MCF 10A (cell line): Measurements from ENCODE around the gene MYB. TPM values are rescaled to one million over a fixed set of nuclear protein-coding genes. Genes with fewer than 3 reads are reported as not detected.

Experiments used
- BruUV-seq: library from RNA; stranded (reverse); fragments of 400-500 nt; replicated peaks from 2 replicates; lab custom pipeline; 2021; lab: Mats Ljungman, UMichigan
- CTCF ChIA-PET: fragments of 300-600 bp; sonication (Branson Sonifier 250); formaldehyde crosslinking; extraction: SDS; loops from one replicate; lab custom pipeline; 2021; ENCODE audit warnings: antibody characterized with exemption, inconsistent platforms; lab: Yijun Ruan, JAX
- POLR2A ChIA-PET: fragments of 300-600, 350-650 bp; sonication (Branson Sonifier 250); formaldehyde crosslinking; extraction: SDS; loops from one replicate; lab custom pipeline; 2020; ENCODE audit warnings: antibody characterized with exemption, inconsistent platforms; lab: Yijun Ruan, JAX
- DNase-seq: peaks from one replicate; pipeline ENCODE4 v3.0.0-alpha.2; 2018; ENCODE audit not compliant: unreplicated experiment
- H3K27ac Mint-ChIP-seq: one replicate; pipeline ENCODE4 v1.8.0; 2022; ENCODE audit warnings: mild to moderate bottlenecking, low read depth, mixed read lengths; ENCODE audit not compliant: unreplicated experiment
- H3K27me3 Mint-ChIP-seq: one replicate; pipeline ENCODE4 v1.8.0; 2022; ENCODE audit warnings: mixed read lengths; ENCODE audit not compliant: insufficient read depth, unreplicated experiment
- H3K36me3 Mint-ChIP-seq: one replicate; pipeline ENCODE4 v1.8.0; 2022; ENCODE audit warnings: mild to moderate bottlenecking, moderate library complexity, mixed read lengths; ENCODE audit not compliant: insufficient read depth, unreplicated experiment
- H3K4me1 Mint-ChIP-seq: one replicate; pipeline ENCODE4 v1.8.0; 2022; ENCODE audit warnings: mixed read lengths; ENCODE audit not compliant: insufficient read depth, unreplicated experiment
- H3K4me3 Mint-ChIP-seq: one replicate; pipeline ENCODE4 v1.8.0; 2022; ENCODE audit warnings: mild to moderate bottlenecking, moderate library complexity, mixed read lengths; ENCODE audit not compliant: unreplicated experiment
- H3K9me3 Mint-ChIP-seq: one replicate; pipeline ENCODE4 v1.8.0; 2022; ENCODE audit warnings: mixed read lengths; ENCODE audit not compliant: unreplicated experiment
- intact Hi-C: fragments of 100-400 bp; cut with micrococcal nuclease; formaldehyde crosslinking; loops from 2 replicates; pipeline ENCODE4 v1.14.1; 2022
- total RNA-seq: library from RNA; stranded (reverse); gene quantifications from 2 replicates; pipeline ENCODE4 v1.2.3, GENCODE V29; 2022
- TF ChIP-seq, protein P1 (sequence below): fragments of 200-600 bp; IDR thresholded peaks from one replicate; pipeline ENCODE4 v1.8.0; 2022; ENCODE audit warnings: antibody characterized with exemption, mild to moderate bottlenecking; ENCODE audit not compliant: unreplicated experiment

The MYB gene
- total RNA-seq, 1 experiment from 2014 or later = not detected

DNA sequence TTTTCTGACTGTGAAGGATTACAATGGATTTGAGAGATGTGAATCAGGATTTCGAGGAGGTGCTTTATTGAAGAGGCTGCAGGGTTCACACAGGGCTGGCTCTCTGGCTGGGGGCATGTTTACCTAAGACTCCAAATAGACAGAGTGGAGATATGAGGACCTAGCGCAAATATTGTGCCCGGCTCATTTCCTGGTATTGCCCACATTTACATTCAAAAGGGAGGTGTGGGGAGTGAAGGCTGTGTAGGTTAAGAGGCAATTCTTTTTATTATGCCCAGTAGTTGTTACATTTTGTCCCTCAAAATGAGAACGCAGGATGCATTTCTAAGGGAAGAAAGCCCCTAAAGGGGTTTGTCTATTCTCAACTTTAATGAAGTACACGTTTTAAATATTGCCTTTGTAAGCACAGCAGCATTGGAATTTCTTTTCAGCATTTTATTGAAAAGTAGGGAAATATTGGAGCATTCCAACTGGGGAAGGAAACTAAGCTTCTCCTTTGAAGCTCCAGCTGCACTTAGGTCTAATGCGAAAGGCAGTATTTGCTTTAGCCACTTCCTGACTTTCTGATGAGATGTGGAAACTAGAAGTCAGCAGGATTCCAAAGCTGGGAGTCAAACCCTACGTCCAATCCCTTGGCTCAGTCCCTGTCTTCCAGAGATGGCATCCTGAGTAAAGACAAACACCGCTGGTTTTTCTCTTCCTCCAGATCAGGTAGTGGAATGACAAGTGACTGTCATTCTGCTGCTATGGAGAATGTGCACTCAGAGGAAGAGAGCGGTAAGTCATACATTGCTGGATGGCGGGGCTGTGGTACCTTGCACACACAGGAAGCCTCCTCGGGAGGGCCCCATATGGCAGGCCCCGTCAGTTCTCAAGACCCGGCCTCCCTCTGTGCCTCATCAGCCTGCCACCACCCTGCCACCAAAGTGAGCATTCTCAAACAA is 70.7 kb downstream of the MYB start:
- no peak for DNase-seq
- H3K4me3 Mint-ChIP-seq = no peak overlapping the region
- no peaks in the 10 kb centered on the region for H3K9me3 Mint-ChIP-seq
- no peak overlapping the region for H3K27ac Mint-ChIP-seq
- no peaks in the 10 kb centered on the region for H3K4me1 Mint-ChIP-seq
- TF ChIP-seq, protein P1, sequence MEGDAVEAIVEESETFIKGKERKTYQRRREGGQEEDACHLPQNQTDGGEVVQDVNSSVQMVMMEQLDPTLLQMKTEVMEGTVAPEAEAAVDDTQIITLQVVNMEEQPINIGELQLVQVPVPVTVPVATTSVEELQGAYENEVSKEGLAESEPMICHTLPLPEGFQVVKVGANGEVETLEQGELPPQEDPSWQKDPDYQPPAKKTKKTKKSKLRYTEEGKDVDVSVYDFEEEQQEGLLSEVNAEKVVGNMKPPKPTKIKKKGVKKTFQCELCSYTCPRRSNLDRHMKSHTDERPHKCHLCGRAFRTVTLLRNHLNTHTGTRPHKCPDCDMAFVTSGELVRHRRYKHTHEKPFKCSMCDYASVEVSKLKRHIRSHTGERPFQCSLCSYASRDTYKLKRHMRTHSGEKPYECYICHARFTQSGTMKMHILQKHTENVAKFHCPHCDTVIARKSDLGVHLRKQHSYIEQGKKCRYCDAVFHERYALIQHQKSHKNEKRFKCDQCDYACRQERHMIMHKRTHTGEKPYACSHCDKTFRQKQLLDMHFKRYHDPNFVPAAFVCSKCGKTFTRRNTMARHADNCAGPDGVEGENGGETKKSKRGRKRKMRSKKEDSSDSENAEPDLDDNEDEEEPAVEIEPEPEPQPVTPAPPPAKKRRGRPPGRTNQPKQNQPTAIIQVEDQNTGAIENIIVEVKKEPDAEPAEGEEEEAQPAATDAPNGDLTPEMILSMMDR = no peak
- intact Hi-C loops = no loop called here
- POLR2A ChIA-PET = interaction anchor here (0.6 kb wide), 1 partner anchor 448 kb away, joined by 4 read pairs; no protein-coding TSS in a partner anchor
- CTCF ChIA-PET = interaction anchor here (0.5 kb wide), 1 partner anchor 19 kb away, joined by 4 read pairs; no protein-coding TSS in a partner anchor
- no peaks in the 10 kb centered on the region for H3K27me3 Mint-ChIP-seq
- no peaks in the 10 kb centered on the region for H3K36me3 Mint-ChIP-seq
- no TSS peak for BruUV-seq

DNA sequence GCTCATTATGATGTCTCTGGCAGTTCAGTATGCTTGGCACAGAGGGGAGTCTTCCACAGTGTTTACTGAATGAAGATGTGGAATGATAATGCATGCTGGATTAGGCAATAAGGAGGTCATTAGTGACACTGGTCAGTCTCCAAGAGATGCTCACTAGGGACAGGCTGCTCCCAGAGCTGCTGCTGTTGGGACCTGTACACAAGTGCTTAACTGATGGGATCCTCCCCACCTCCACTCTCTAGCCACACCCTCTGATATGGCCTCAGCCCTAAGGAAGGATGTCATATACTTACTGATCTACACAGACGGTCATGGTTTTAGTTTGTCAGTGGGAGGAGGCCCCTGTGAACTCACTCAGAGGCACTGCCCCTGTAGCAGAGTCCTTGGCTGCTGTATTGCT is 73.4 kb downstream of the MYB start:
- intact Hi-C loops = no loop called here

DNA sequence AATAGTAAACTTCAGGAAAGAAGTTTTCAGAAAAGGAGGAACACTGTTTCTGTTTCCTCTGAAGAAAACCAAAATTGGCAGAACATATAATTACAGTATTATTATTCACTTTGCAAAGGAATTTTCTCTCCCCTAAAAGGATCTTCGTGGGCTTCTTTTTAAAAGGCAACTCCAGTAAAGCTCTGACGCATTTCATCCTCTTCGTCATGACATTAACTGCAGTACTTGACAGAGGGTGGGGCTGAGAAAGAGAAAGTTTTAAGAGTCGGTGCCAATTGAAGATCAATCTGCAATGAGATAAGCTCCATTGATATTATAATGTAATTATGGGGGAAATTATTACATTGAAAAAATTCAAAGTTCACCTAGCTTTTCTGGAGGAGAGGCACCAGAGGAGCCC is 75.8 kb downstream of the MYB start:
- H3K4me1 Mint-ChIP-seq = no peaks in the 10 kb centered on the region
- DNase-seq = no peak
- ChIA-PET POLR2A (no interaction called here), CTCF (interaction anchor here (1.1 to 1.2 kb wide), 3 partner anchors 21 to 168 kb away, joined by 3 read pairs; no protein-coding TSS in a partner anchor)
- no peaks in the 10 kb centered on the region for H3K36me3 Mint-ChIP-seq
- peaks cover 15% of the 10 kb centered on the region for H3K27me3 Mint-ChIP-seq
- H3K27ac Mint-ChIP-seq = no peak overlapping the region
- no TSS peak for BruUV-seq
- TF ChIP-seq, protein P1 = no peak
- intact Hi-C loops = loop anchor here (1.0 kb wide), 1 partner anchor 112 kb away; no protein-coding TSS in a partner anchor
- no peak overlapping the region for H3K4me3 Mint-ChIP-seq
- H3K9me3 Mint-ChIP-seq = no peaks in the 10 kb centered on the region

More for the DNA sequence above, 73.4 kb downstream of the MYB start:
- POLR2A ChIA-PET = no interaction called here
- Mint-ChIP-seq H3K4me1 (no peaks in the 10 kb centered on the region), H3K9me3 (no peaks in the 10 kb centered on the region), H3K27ac (no peak overlapping the region), H3K27me3 (peaks cover 7% of the 10 kb centered on the region), H3K36me3 (no peaks in the 10 kb centered on the region), H3K4me3 (no peak overlapping the region)
- no TSS peak for BruUV-seq
- TF ChIP-seq, protein P1 = no peak
- CTCF ChIA-PET = no interaction called here
- no peak for DNase-seq
